Fibroblast of pulmonary artery (primary cell): Measurements from ENCODE around the gene TNS3.

Source experiments
- DNase-seq: peaks from one replicate; pipeline ENCODE4 v3.0.0-alpha.2; 2010; ENCODE audit warnings: low read depth
- H3K4me3 ChIP-seq: replicated peaks from 2 replicates; pipeline ENCODE4 v1.5.1; 2011; ENCODE audit warnings: low read depth, mild to moderate bottlenecking, control low read depth, low read length, moderate library complexity
- CTCF ChIP-seq: IDR thresholded peaks from 2 replicates; pipeline ENCODE4 v1.5.1; 2011; ENCODE audit warnings: mild to moderate bottlenecking, control low read depth, low read length, inconsistent platforms; ENCODE audit errors: missing control alignments

The TNS3 gene

GRCh38 chr7:47389171-47389922 lies 192.6 kb downstream of the TNS3 start:
- no peak for TF ChIP-seq CTCF
- no peak for DNase-seq
- H3K4me3 ChIP-seq, result no peak overlapping the region

GRCh38 chr7:47387506-47387905 lies 194.4 kb downstream of the TNS3 start:
- no peak for DNase-seq
- no peak for TF ChIP-seq CTCF
- no peak overlapping the region for H3K4me3 ChIP-seq

- no peak overlapping the region for H3K4me3 ChIP-seq
- TF ChIP-seq CTCF, result no peak
- DNase-seq, result no peak
Measured at GRCh38 chr7:47386273-47386835, 195.6 kb downstream of the TNS3 start.

- no peak for DNase-seq
- no peak for TF ChIP-seq CTCF
- no peak overlapping the region for H3K4me3 ChIP-seq
Measured at GRCh38 chr7:47385536-47386125, 196.3 kb downstream of the TNS3 start.

- DNase-seq, result no peak
- no peak for TF ChIP-seq CTCF
- no peak overlapping the region for H3K4me3 ChIP-seq
Measured at GRCh38 chr7:47384755-47385535, 197.0 kb downstream of the TNS3 start.

- no peak for TF ChIP-seq CTCF
- H3K4me3 ChIP-seq, result no peak overlapping the region
- DNase-seq, result no peak
Measured at GRCh38 chr7:47383696-47384445, 198.0 kb downstream of the TNS3 start.
